GM12878 (cell line): ENCODE measurements around the gene GLB1L2. TPM values are rescaled to one million over a fixed set of nuclear protein-coding genes. Genes with fewer than 3 reads are reported as not detected.

ENCODE experiments used
- ATAC-seq: fragments of 200-7000 bp; cut with Tn5 transposase; 3 replicates; pipeline ENCODE4 v1.9.1; 2020; ENCODE audit warnings: mild to moderate bottlenecking, moderate library complexity
- BruUV-seq: library from RNA; stranded (reverse); fragments of 400-500 nt; replicated peaks from 2 replicates; lab custom pipeline; 2021; lab: Mats Ljungman, UMichigan
- CTCF ChIA-PET: fragments of 300-600 bp; sonication (Branson Sonifier 250); formaldehyde crosslinking; extraction: SDS; loops from one replicate; lab custom pipeline; 2021; ENCODE audit warnings: inconsistent platforms; lab: Yijun Ruan, JAX
- POLR2A ChIA-PET: fragments of 350-600 bp; formaldehyde crosslinking; extraction: SDS; loops from one replicate; lab custom pipeline; 2021; ENCODE audit warnings: inconsistent platforms; lab: Charles Lee
- RAD21 ChIA-PET: fragments of 300-600 bp; sonication (Branson Sonifier 250); formaldehyde crosslinking; loops from one replicate; lab custom pipeline; 2023; ENCODE audit warnings: antibody characterized with exemption; ENCODE audit not compliant: unreplicated experiment; lab: Charles Lee
- SMC1A ChIA-PET: fragments of 300-600 bp; sonication (Branson Sonifier 250); formaldehyde crosslinking; loops from one replicate; lab custom pipeline; 2023; ENCODE audit not compliant: unreplicated experiment, uncharacterized antibody; lab: Charles Lee
- DNase-seq: peaks from one replicate; pipeline ENCODE4 v3.0.0-alpha.2; 2011; ENCODE audit warnings: low read depth, low spot score
- FAIRE-seq: peaks from 3 replicates; lab custom pipeline; 2011; peaks lifted over from hg19 to GRCh38; lab: Jason Lieb, UNC
- H2AFZ ChIP-seq: 2 replicates; pipeline ENCODE4 v1.6.0; 2011; ENCODE audit warnings: low read depth, low read length, control low read depth; ENCODE audit not compliant: control insufficient read depth
- H3K27ac ChIP-seq: 2 replicates; pipeline ENCODE4 v1.5.1; 2011; ENCODE audit warnings: control low read depth; ENCODE audit not compliant: control insufficient read depth, insufficient read depth
- H3K27me3 ChIP-seq, 2 experiments: replicated peaks in 1 of 2; 2 replicates each; pipeline versions ENCODE4 v1.6.0 to v1.6.1; 2011; ENCODE audit warnings: low read length in 1 of 2; ENCODE audit not compliant: control insufficient read depth in 2 of 2, insufficient read depth in 2 of 2
- H3K36me3 ChIP-seq, 2 experiments: 2 replicates each; pipeline ENCODE4 v1.5.1; 2011; ENCODE audit warnings: low read length in 1 of 2; ENCODE audit not compliant: control insufficient read depth in 2 of 2, insufficient read depth in 2 of 2
- H3K4me1 ChIP-seq: 2 replicates; pipeline ENCODE4 v1.6.1; 2011; ENCODE audit warnings: mild to moderate bottlenecking, low read length, moderate library complexity, mixed read lengths; ENCODE audit not compliant: control insufficient read depth, insufficient read depth
- H3K4me2 ChIP-seq: 2 replicates; pipeline ENCODE4 v1.6.0; 2011; ENCODE audit warnings: control low read depth; ENCODE audit not compliant: control insufficient read depth, insufficient read depth
- H3K4me3 ChIP-seq: fragments of 200-600 bp; sonication (generic); 2 replicates; pipeline ENCODE4 v1.5.1; 2016
- H3K79me2 ChIP-seq: 2 replicates; pipeline ENCODE4 v1.6.0; 2011; ENCODE audit warnings: low read length; ENCODE audit not compliant: control insufficient read depth, insufficient read depth
- H3K9ac ChIP-seq: 2 replicates; pipeline ENCODE4 v1.8.0; 2011; ENCODE audit warnings: low read length, control low read depth, mixed read lengths; ENCODE audit not compliant: control insufficient read depth, insufficient read depth
- H3K9me3 ChIP-seq: replicated peaks from 3 replicates; pipeline ENCODE4 v1.5.1; 2011; ENCODE audit warnings: mild to moderate bottlenecking, low read length; ENCODE audit not compliant: control insufficient read depth, insufficient read depth
- H4K20me1 ChIP-seq: 2 replicates; pipeline ENCODE4 v1.6.0; 2011; ENCODE audit not compliant: control insufficient read depth, insufficient read depth
- ETV6 ChIP-seq, 2 experiments: fragments of 450-650 bp in 1 of 2; IDR thresholded peaks in 1 of 2; conservative IDR thresholded peaks in 1 of 2; 2 replicates each; pipeline ENCODE4 v1.6.1; 2014; ENCODE audit warnings: antibody characterized with exemption in 1 of 2, borderline replicate concordance in 1 of 2, low read depth in 1 of 2, mild to moderate bottlenecking in 1 of 2, moderate library complexity in 1 of 2
- NFXL1 ChIP-seq: fragments of 450-650 bp; IDR thresholded peaks from 2 replicates; pipeline ENCODE4 v1.6.1; 2017; ENCODE audit warnings: antibody characterized with exemption, mild to moderate bottlenecking, borderline replicate concordance
- RAD51 ChIP-seq: fragments of 450-650 bp; IDR thresholded peaks from 2 replicates; pipeline ENCODE4 v1.6.1; 2016; ENCODE audit warnings: moderate library complexity, mild to moderate bottlenecking, inconsistent platforms
- SIN3A ChIP-seq: IDR thresholded peaks from 2 replicates; pipeline ENCODE4 v1.6.1; 2012; ENCODE audit warnings: low read depth, low read length, improper control_type of control experiment
- SRF ChIP-seq, 2 experiments: IDR thresholded peaks; 2 replicates each; pipeline ENCODE4 v1.6.1; 2011; ENCODE audit warnings: low read depth in 2 of 2, low read length in 2 of 2, mild to moderate bottlenecking in 1 of 2, moderate library complexity in 1 of 2
- TBL1XR1 ChIP-seq: IDR thresholded peaks from 2 replicates; pipeline ENCODE4 v1.6.1; 2012; ENCODE audit warnings: low read depth, low read length, improper control_type of control experiment
- ZNF274 ChIP-seq: IDR thresholded peaks from one replicate; pipeline ENCODE4 v1.8.0; 2011; ENCODE audit not compliant: insufficient read length, insufficient read depth
- ZZZ3 ChIP-seq: IDR thresholded peaks from 2 replicates; pipeline ENCODE4 v1.6.1; 2011; ENCODE audit warnings: low read depth; ENCODE audit not compliant: control insufficient read depth, insufficient read length
- WGBS: methylation state at CpG from one replicate; pipeline ENCODE4 v1.1.6; 2016; ENCODE audit warnings: low lambda C conversion rate; ENCODE audit not compliant: insufficient replicate concordance, insufficient coverage; ENCODE audit errors: missing lambda C conversion rate; 5-methylcytosine and 5-hydroxymethylcytosine counted together
- in situ Hi-C: fragments of 300-500 bp; cut with MboI; formaldehyde crosslinking; loops from 9 replicates; pipeline ENCODE4 v1.14.3; 2018; ENCODE audit warnings: mixed read lengths
- intact Hi-C: fragments of 100-400 bp; cut with micrococcal nuclease; formaldehyde crosslinking; loops from one replicate; pipeline ENCODE4 v1.14.2; 2022; ENCODE audit not compliant: unreplicated experiment
- polyA plus RNA-seq, 11 experiments: library from polyadenylated mRNA; depleted of rRNA in 4 of 11; unstranded in 6 of 11; stranded (reverse) in 5 of 11; fragments of >200 nt; fragmentation: Nextera tagmentation in 4 of 11; fragmentation: Illumina TruSeq in 1 of 11; extraction: Ambion mirVana in 4 of 11; extraction: Trizol in 1 of 11; gene quantifications; 1 replicate in 1 of 11; 2 replicates in 10 of 11; pipeline versions ENCODE4 v1.2.1 to v1.2.3, GENCODE V29; 2011 to 2016; ENCODE audit warnings: inconsistent platforms in 2 of 11, missing spikeins in 2 of 11, low read depth in 1 of 11
- total RNA-seq, 4 experiments: library from RNA; depleted of rRNA in 3 of 4; stranded (reverse); fragments of >200 nt in 3 of 4; fragmentation: Illumina TruSeq in 1 of 4; extraction: Trizol in 1 of 4; gene quantifications; 2 replicates each; pipeline versions ENCODE4 v1.2.1 to v1.2.3, GENCODE V29; 2013 to 2021
- TF ChIP-seq, protein P1 (sequence below): IDR thresholded peaks from 2 replicates; pipeline ENCODE4 v1.6.1; 2012; ENCODE audit warnings: low read depth, low read length, improper control_type of control experiment

GLB1L2 gene
- total and polyA plus RNA-seq, 10 of the 15 experiments (the other 5 are each of a cell fraction or from before 2014, with no cell fraction given) = 0.04 to 0.85 (median 0.49) TPM

DNA sequence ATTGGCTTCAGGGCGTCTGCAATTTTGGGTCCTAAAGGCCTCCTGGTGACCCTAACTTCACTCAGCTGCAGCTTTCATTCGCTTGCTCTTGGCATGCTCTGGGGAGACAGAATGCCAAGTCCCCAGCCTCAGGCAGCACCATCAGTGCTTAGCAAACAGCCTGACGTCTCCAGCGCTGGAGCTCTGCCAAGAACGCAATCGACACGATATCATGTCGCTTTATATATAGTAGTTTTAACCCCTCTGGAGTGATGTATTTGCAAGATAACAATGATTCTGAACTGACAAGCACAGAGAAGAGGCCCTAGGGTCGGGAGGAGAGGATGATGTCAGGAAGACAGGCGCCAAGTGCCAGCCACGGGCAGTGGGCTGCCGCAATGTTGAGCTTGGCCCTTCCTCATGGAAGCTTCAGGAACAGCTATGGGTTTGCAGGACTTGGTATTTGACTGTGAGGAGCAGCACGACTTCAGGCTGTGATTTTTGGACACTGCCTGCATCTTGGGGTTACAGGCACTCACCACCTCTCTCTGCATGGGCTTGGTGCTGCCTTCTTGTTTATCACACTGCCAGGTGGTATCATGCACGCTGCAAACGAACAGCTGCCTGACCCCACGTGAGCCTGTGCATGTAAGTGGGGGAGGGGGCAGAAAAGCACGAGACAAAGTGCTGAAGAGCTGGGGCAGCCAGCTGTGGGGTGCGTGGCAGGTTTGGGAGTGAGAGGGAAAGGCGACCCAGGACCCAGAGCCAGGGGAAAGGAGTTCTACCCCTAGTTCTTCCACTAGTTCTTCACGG lies 54.2 kb downstream of the GLB1L2 start:
- no peaks in the 10 kb centered on the region for H3K27me3 ChIP-seq
- 0 out of 4 replicates have a peak, but pooled peaks of 1 of the 2 experiments have one; percentile 14 for TF ChIP-seq SRF (IDR thresholded peaks at IDR 0.05; ENCODE audit: low read depth in 2 of 2, low read length in 2 of 2)
- no peak for TF ChIP-seq ZNF274
- no peak for TF ChIP-seq NFXL1
- TF ChIP-seq, all 136 proteins: peak for 1
- ChIA-PET POLR2A (no interaction called here), SMC1A (no interaction called here), CTCF (no interaction called here), RAD21 (no interaction called here)
- intact Hi-C loops = no loop called here
- 34% methylated on average over 20 of the region's 20 CpGs for WGBS
- no TSS peak for BruUV-seq
- Histone ChIP-seq H3K9me3 (no peaks in the 10 kb centered on the region), H2AFZ (no peak overlapping the region), H3K4me1 (no peaks in the 10 kb centered on the region), H4K20me1 (no peaks in the 10 kb centered on the region), H3K4me2 (no peak overlapping the region), H3K36me3 (no peaks in the 10 kb centered on the region), H3K9ac (no peak overlapping the region), H3K4me3 (no peak overlapping the region), H3K27ac (no peak overlapping the region), H3K79me2 (no peaks in the 10 kb centered on the region)
- FAIRE-seq (no peak), DNase-seq (no peak), ATAC-seq (no peak)
- in situ Hi-C loops = no loop called here

DNA sequence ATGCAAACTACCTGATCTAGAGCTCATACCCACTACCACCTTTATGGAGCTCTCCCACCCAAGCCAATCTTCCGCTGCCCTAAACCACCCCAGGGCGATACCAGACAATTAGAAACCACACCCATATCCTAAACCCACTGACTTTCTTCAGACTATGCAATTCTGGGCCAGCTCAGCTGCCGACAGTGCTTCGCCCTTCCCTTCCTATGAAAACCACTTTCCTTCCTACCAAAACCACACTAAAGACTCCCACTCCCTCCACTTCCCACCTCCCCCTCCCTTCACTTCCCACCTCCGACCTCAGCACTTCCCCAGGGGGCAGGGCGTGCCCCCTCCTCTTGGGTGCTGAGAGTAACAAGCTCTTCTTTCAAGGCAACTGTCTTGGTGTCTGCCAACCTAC lies 55.2 kb downstream of the GLB1L2 start:
- intact Hi-C loops (no loop called here), in situ Hi-C loops (no loop called here)
- Histone ChIP-seq H3K36me3 (no peaks in the 10 kb centered on the region), H2AFZ (no peak overlapping the region), H3K4me3 (no peak overlapping the region), H3K9ac (no peak overlapping the region), H3K27me3 (no peaks in the 10 kb centered on the region; a peak in 1 of 4 replicates), H4K20me1 (no peaks in the 10 kb centered on the region), H3K79me2 (no peaks in the 10 kb centered on the region), H3K27ac (no peak overlapping the region), H3K4me1 (no peaks in the 10 kb centered on the region), H3K9me3 (no peaks in the 10 kb centered on the region), H3K4me2 (no peak overlapping the region)
- TF ChIP-seq SIN3A (no peak), ZZZ3 (no peak), TBL1XR1 (no peak), RAD51 (no peak), ETV6 (conservative IDR thresholded peaks at IDR 0.05 in 1 of 2, IDR thresholded peaks at IDR 0.05 in 1 of 2; ENCODE audit: borderline replicate concordance in 1 of 2, low read depth in 1 of 2) (no peak)
- TF ChIP-seq, protein P1, sequence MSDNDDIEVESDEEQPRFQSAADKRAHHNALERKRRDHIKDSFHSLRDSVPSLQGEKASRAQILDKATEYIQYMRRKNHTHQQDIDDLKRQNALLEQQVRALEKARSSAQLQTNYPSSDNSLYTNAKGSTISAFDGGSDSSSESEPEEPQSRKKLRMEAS = no peak
- ChIA-PET CTCF (no interaction called here), POLR2A (no interaction called here), RAD21 (no interaction called here), SMC1A (no interaction called here)
- no TSS peak for BruUV-seq
- WGBS = 3% methylated on average over 6 of the region's 6 CpGs
- DNase-seq (no peak), FAIRE-seq (no peak), ATAC-seq (no peak)
